Measurements from ENCODE around the gene ZNF804B. TPM values are rescaled to one million over a fixed set of nuclear protein-coding genes. Genes with fewer than 3 reads are reported as not detected.

Gene ZNF804B
- total RNA-seq, result not detected

- H3K36me3 ChIP-seq, result no peaks in the 10 kb centered on the region
- intact Hi-C loops (cut with DNase I), result no loop called here
- H3K9me3 ChIP-seq, result no peaks in the 10 kb centered on the region
- H3K27ac ChIP-seq, result no peak within 1 kb of the TSS
- peaks cover 0 to 63% (median 21%) of the 10 kb centered on the region in 4 donors for H3K27me3 ChIP-seq
- 5 to 22% methylated on average over 8 to 13 of the region's 74 CpGs for WGBS, 2 donors
- peak within 1 kb of the TSS in 3 of 4 donors; percentile 26 to 57 (median 38) for H3K4me3 ChIP-seq
- DNase-seq, result no peak
- peaks cover 8 to 18% (median 15%) of the 10 kb centered on the region in 3 donors for H3K4me1 ChIP-seq
- TF ChIP-seq POLR2A (IDR thresholded peaks at IDR 0.05) (no peak), CTCF (IDR thresholded peaks at IDR 0.05) (no peak)
Measured at GRCh38 chr7:88759230-88760135, at the start of gene ZNF804B. ZNF804B (plus strand) TSS chr7:88759700; CDS start chr7:88759977, 277 bp downstream.

GRCh38 chr7:88735920-88736319, 23.6 kb upstream of the ZNF804B start:
- Histone ChIP-seq H3K27me3 (no peaks in the 10 kb centered on the region), H3K9me3 (no peaks in the 10 kb centered on the region), H3K27ac (no peak overlapping the region), H3K4me3 (no peak overlapping the region), H3K4me1 (no peaks in the 10 kb centered on the region), H3K36me3 (no peaks in the 10 kb centered on the region)
- 23 to 54% methylated on average over 2 of the region's 2 CpGs for WGBS, 2 donors
- TF ChIP-seq CTCF (IDR thresholded peaks at IDR 0.05) (no peak), POLR2A (IDR thresholded peaks at IDR 0.05) (no peak)
- DNase-seq, result no peak
- intact Hi-C loops (cut with DNase I), result no loop called here

GRCh38 chr7:88737632-88738031, 21.9 kb upstream of the ZNF804B start:
- Histone ChIP-seq H3K9me3 (no peaks in the 10 kb centered on the region), H3K4me1 (no peaks in the 10 kb centered on the region), H3K36me3 (no peaks in the 10 kb centered on the region), H3K27me3 (no peaks in the 10 kb centered on the region), H3K4me3 (no peak overlapping the region), H3K27ac (no peak overlapping the region)
- TF ChIP-seq CTCF (IDR thresholded peaks at IDR 0.05) (no peak), POLR2A (IDR thresholded peaks at IDR 0.05) (no peak)
- intact Hi-C loops (cut with DNase I), result no loop called here
- no peak for DNase-seq

GRCh38 chr7:88746126-88746525, 13.4 kb upstream of the ZNF804B start:
- 22 to 27% methylated on average over 3 of the region's 3 CpGs for WGBS, 2 donors
- DNase-seq, result no peak
- intact Hi-C loops (cut with DNase I), result no loop called here
- H3K27me3 ChIP-seq, result no peaks in the 10 kb centered on the region
- H3K4me1 ChIP-seq, result no peaks in the 10 kb centered on the region
- H3K36me3 ChIP-seq, result no peaks in the 10 kb centered on the region
- TF ChIP-seq CTCF (IDR thresholded peaks at IDR 0.05), result no peak
- TF ChIP-seq POLR2A (IDR thresholded peaks at IDR 0.05), result no peak
- H3K9me3 ChIP-seq, result no peaks in the 10 kb centered on the region
- H3K27ac ChIP-seq, result no peak overlapping the region
- H3K4me3 ChIP-seq, result no peak overlapping the region

GRCh38 chr7:88756802-88757201, 2.7 kb upstream of the ZNF804B start:
- no peak for DNase-seq
- no peak overlapping the region for H3K27ac ChIP-seq
- TF ChIP-seq POLR2A (IDR thresholded peaks at IDR 0.05) (no peak), CTCF (IDR thresholded peaks at IDR 0.05) (no peak)
- peaks cover 0 to 56% (median 21%) of the 10 kb centered on the region in 4 donors for H3K27me3 ChIP-seq
- H3K9me3 ChIP-seq, result no peaks in the 10 kb centered on the region
- no peaks in the 10 kb centered on the region for H3K36me3 ChIP-seq
- H3K4me3 ChIP-seq, result no peak overlapping the region
- 54 to 64% methylated on average over 1 of the region's 1 CpG for WGBS, 2 donors
- peaks cover 8 to 18% (median 15%) of the 10 kb centered on the region in 3 donors for H3K4me1 ChIP-seq
- intact Hi-C loops (cut with DNase I), result no loop called here

Measured in esophagus squamous epithelium (tissue), 5 donors.